ENCODE results near the gene U2AF2. TPM values are rescaled to one million over a fixed set of nuclear protein-coding genes. Genes with fewer than 3 reads are reported as not detected.

The U2AF2 gene
- polyA plus RNA-seq, 1 donor (not counting 4 experiments of a cell fraction or from before 2014, with no cell fraction given): 109 TPM

DNA sequence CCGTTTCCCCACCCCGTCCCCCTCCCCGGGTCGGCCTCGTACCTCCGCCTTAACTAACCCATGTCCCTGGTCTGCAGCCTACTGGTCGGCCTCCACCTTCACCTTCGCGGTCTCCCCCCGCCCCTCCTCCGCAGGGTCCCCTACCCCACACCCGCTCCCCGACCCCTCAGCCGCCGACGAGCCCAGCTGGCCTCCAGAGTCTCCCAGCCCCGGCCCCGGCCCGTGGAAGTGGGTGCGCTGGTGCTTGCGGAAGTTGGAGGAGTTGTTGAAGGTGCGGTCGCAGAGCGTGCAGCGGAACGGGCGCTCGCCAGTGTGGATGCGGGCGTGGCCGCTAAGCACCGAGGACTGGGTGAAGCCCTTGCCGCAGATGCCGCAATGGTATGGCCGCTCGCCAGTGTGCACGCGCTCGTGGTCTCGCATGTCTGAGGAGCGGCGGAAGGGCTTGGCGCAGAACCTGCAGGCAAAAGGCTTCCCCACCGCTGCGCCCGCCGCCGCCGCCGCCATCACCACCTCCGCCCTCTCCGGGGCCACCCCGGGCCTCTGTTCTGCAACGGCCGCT, 33.1 kb upstream of the U2AF2 start:
- peaks cover 13% of the 10 kb centered on the region for H3K4me1 ChIP-seq (ENCODE audit: control insufficient read depth, extremely low read depth, insufficient read depth, low read length)
- TF ChIP-seq EZH2 (IDR thresholded peaks at IDR 0.05; ENCODE audit: low read length): no peak
- TF ChIP-seq, protein P1, sequence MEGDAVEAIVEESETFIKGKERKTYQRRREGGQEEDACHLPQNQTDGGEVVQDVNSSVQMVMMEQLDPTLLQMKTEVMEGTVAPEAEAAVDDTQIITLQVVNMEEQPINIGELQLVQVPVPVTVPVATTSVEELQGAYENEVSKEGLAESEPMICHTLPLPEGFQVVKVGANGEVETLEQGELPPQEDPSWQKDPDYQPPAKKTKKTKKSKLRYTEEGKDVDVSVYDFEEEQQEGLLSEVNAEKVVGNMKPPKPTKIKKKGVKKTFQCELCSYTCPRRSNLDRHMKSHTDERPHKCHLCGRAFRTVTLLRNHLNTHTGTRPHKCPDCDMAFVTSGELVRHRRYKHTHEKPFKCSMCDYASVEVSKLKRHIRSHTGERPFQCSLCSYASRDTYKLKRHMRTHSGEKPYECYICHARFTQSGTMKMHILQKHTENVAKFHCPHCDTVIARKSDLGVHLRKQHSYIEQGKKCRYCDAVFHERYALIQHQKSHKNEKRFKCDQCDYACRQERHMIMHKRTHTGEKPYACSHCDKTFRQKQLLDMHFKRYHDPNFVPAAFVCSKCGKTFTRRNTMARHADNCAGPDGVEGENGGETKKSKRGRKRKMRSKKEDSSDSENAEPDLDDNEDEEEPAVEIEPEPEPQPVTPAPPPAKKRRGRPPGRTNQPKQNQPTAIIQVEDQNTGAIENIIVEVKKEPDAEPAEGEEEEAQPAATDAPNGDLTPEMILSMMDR (optimal IDR thresholded peaks at IDR 0.05 in 1 of 3, IDR thresholded peaks at IDR 0.05 in 1 of 3, conservative IDR thresholded peaks at IDR 0.05 in 1 of 3; ENCODE audit: extremely low read depth in 1 of 3, insufficient read depth in 2 of 3, low read length in 3 of 3): no peak
- no peaks in the 10 kb centered on the region for H3K27me3 ChIP-seq (ENCODE audit: control insufficient read depth, extremely low read depth, insufficient read depth, low read length)
- no peaks in the 10 kb centered on the region for H3K9me3 ChIP-seq (ENCODE audit: control insufficient read depth, low read depth, low read length)
- H3K9me1 ChIP-seq (ENCODE audit: control insufficient read depth, extremely low read depth, insufficient read depth, low read length): no peaks in the 10 kb centered on the region
- peaks cover 4 to 5% of the 10 kb centered on the region in 2 experiments for H3K36me3 ChIP-seq (ENCODE audit: control insufficient read depth in 2 of 2, extremely low read depth in 1 of 2, insufficient read depth in 2 of 2, low read length in 2 of 2)
- H3K4me2 ChIP-seq (ENCODE audit: control insufficient read depth, extremely low read depth, insufficient read depth, low read depth, low read length): no peak overlapping the region
- DNase-seq (ENCODE audit: low read depth, low spot score) (no peak), FAIRE-seq (no peak)
- no peak overlapping the region for H3K27ac ChIP-seq (ENCODE audit: control insufficient read depth, insufficient read depth, low read length)
- H3K9ac ChIP-seq (ENCODE audit: control insufficient read depth, extremely low read depth, insufficient read depth, low read length): no peak overlapping the region
- dilution Hi-C loops (cut with MboI; ENCODE audit: extremely low pct_ligation_motif_present, low sequenced_read_pairs): no loop called here
- peaks cover 3% of the 10 kb centered on the region for H4K20me1 ChIP-seq (ENCODE audit: control insufficient read depth, extremely low read depth, insufficient read depth, low read length)
- H3K79me2 ChIP-seq (ENCODE audit: control insufficient read depth, insufficient read depth, low read length): no peaks in the 10 kb centered on the region
- no peak overlapping the region for H2AFZ ChIP-seq (ENCODE audit: control insufficient read depth, low read length)
- H3K4me3 ChIP-seq (ENCODE audit: control insufficient read depth in 2 of 3, extremely low read depth in 1 of 3, insufficient read depth in 2 of 3, low read depth in 1 of 3, low read length in 3 of 3): no peak overlapping the region

DNA sequence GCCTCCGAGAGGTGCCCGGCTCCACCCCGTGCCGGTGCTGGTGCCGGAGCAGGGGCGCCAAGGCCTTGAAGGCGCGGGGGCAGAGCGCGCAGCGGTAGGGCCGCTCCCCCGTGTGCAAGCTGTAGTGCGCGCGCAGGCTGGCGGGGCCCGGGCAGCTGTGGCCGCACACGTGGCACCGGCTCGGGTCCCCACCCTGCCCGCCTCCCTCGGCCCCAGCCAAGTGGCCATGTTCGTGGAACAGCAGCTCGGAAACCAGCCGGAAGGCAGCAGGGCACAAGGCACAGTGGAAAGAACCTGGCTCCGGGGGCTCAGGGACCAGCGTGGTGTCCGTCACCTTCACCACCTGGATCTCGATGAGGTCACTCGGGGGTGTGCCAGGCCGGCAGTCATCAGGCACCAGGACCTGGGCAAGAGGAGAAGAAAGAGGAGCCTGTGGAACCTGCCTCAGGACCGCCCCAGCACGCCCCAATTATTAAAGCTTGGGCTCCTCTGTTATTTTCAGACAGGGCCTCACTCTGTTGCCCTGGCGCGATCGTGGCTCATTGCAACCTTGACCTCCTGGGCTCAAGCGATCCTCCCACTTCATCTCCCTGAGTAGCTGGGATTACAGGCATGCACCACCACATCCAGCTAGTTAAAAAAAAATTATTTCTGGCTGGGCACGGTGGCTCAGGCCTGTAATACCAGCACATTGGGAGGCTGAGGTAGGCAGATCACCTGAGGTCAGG, 32.4 kb upstream of the U2AF2 start:
- H3K79me2 ChIP-seq (ENCODE audit: control insufficient read depth, insufficient read depth, low read length): no peaks in the 10 kb centered on the region
- no peak overlapping the region for H3K9ac ChIP-seq (ENCODE audit: control insufficient read depth, extremely low read depth, insufficient read depth, low read length)
- no peak overlapping the region for H2AFZ ChIP-seq (ENCODE audit: control insufficient read depth, low read length)
- no peaks in the 10 kb centered on the region for H3K9me3 ChIP-seq (ENCODE audit: control insufficient read depth, low read depth, low read length)
- H3K9me1 ChIP-seq (ENCODE audit: control insufficient read depth, extremely low read depth, insufficient read depth, low read length): no peaks in the 10 kb centered on the region
- H3K27me3 ChIP-seq (ENCODE audit: control insufficient read depth, extremely low read depth, insufficient read depth, low read length): no peaks in the 10 kb centered on the region
- no peak for FAIRE-seq
- H3K4me1 ChIP-seq (ENCODE audit: control insufficient read depth, extremely low read depth, insufficient read depth, low read length): peaks cover 13% of the 10 kb centered on the region
- no peak overlapping the region for H3K27ac ChIP-seq (ENCODE audit: control insufficient read depth, insufficient read depth, low read length)
- H3K36me3 ChIP-seq (ENCODE audit: control insufficient read depth in 2 of 2, extremely low read depth in 1 of 2, insufficient read depth in 2 of 2, low read length in 2 of 2): peaks cover 1 to 2% of the 10 kb centered on the region in 2 experiments
- H4K20me1 ChIP-seq (ENCODE audit: control insufficient read depth, extremely low read depth, insufficient read depth, low read length): peaks cover 3% of the 10 kb centered on the region
- DNase-seq (ENCODE audit: low read depth, low spot score): no peak
- dilution Hi-C loops (cut with MboI; ENCODE audit: extremely low pct_ligation_motif_present, low sequenced_read_pairs): no loop called here
- no peak for TF ChIP-seq EZH2 (IDR thresholded peaks at IDR 0.05; ENCODE audit: low read length)
- TF ChIP-seq, protein P1 (optimal IDR thresholded peaks at IDR 0.05 in 1 of 3, IDR thresholded peaks at IDR 0.05 in 1 of 3, conservative IDR thresholded peaks at IDR 0.05 in 1 of 3; ENCODE audit: extremely low read depth in 1 of 3, insufficient read depth in 2 of 3, low read length in 3 of 3): no peak
- no peak overlapping the region for H3K4me2 ChIP-seq (ENCODE audit: control insufficient read depth, extremely low read depth, insufficient read depth, low read depth, low read length)
- H3K4me3 ChIP-seq (ENCODE audit: control insufficient read depth in 2 of 3, extremely low read depth in 1 of 3, insufficient read depth in 2 of 3, low read depth in 1 of 3, low read length in 3 of 3): no peak overlapping the region

All from keratinocyte (primary cell).